HepG2 (cell line): ENCODE measurements around the gene DNAJC5. TPM values are rescaled to one million over a fixed set of nuclear protein-coding genes. Genes with fewer than 3 reads are reported as not detected.
A peak's percentile ranks its signal among the peaks of the same experiment; 100 is the strongest.

ENCODE experiments used
- ATAD3A ChIP-seq: sonication (generic); formaldehyde crosslinking; IDR thresholded peaks from 2 replicates; pipeline ENCODE4 v1.4.0; 2020; ENCODE audit warnings: missing genetic modification reagents
- CBFB ChIP-seq: sonication (generic); formaldehyde crosslinking; IDR thresholded peaks from 2 replicates; pipeline ENCODE4 v1.4.0; 2020; ENCODE audit warnings: missing genetic modification reagents
- HES4 ChIP-seq: sonication (generic); formaldehyde crosslinking; IDR thresholded peaks from 2 replicates; pipeline ENCODE4 v1.9.0; 2021; ENCODE audit warnings: mild to moderate bottlenecking, missing genetic modification reagents, borderline replicate concordance
- HOXA7 ChIP-seq: sonication (generic); formaldehyde crosslinking; IDR thresholded peaks from 2 replicates; pipeline ENCODE4 v1.8.1; 2022; ENCODE audit warnings: mild to moderate bottlenecking, missing genetic modification reagents, moderate library complexity
- MBD4 ChIP-seq: IDR thresholded peaks from 2 replicates; pipeline ENCODE4 v1.6.1; 2012; ENCODE audit warnings: low read length, inconsistent platforms, borderline replicate concordance
- NFE2L2 ChIP-seq: fragments of 150-350 bp; IDR thresholded peaks from 2 replicates; pipeline ENCODE4 v1.6.1; 2014; ENCODE audit warnings: low read length
- NFIB ChIP-seq: sonication (generic); formaldehyde crosslinking; IDR thresholded peaks from 2 replicates; pipeline ENCODE4 v1.9.0; 2021; ENCODE audit warnings: missing genetic modification reagents, mild to moderate bottlenecking, borderline replicate concordance
- NFRKB ChIP-seq: fragments of 450-650 bp; IDR thresholded peaks from 2 replicates; pipeline ENCODE4 v1.6.1; 2017
- POLR2A ChIP-seq, 2 experiments: IDR thresholded peaks; 2 replicates each; pipeline ENCODE4 v1.6.1; 2011; ENCODE audit warnings: low read depth in 2 of 2, low read length in 2 of 2, mild to moderate bottlenecking in 1 of 2, moderate library complexity in 1 of 2; ENCODE audit not compliant: insufficient read depth in 1 of 2
- POLR2G ChIP-seq: fragments of 200-400 bp; formaldehyde crosslinking; IDR thresholded peaks from 2 replicates; pipeline ENCODE4 v1.6.1; 2018; ENCODE audit warnings: mild to moderate bottlenecking, low read depth, low read length, moderate library complexity
- RAD21 ChIP-seq: fragments of 450-650 bp; formaldehyde crosslinking; IDR thresholded peaks from 2 replicates; pipeline ENCODE4 v1.5.0; 2020; ENCODE audit warnings: mild to moderate bottlenecking
- RBFOX2 ChIP-seq: fragments of 200-400 bp; formaldehyde crosslinking; IDR thresholded peaks from 2 replicates; pipeline ENCODE4 v1.6.1; 2017; ENCODE audit warnings: low read depth, mild to moderate bottlenecking, low read length
- RBM22 ChIP-seq: fragments of 200-400 bp; formaldehyde crosslinking; optimal IDR thresholded peaks from 2 replicates; pipeline ENCODE3; 2017; ENCODE audit warnings: mild to moderate bottlenecking, low read length, moderate library complexity
- RNF2 ChIP-seq: fragments of 450-650 bp; conservative IDR thresholded peaks from 2 replicates; pipeline ENCODE4 v1.6.1; 2016; ENCODE audit warnings: low read depth
- TFE3 ChIP-seq: IDR thresholded peaks from 2 replicates; pipeline ENCODE4 v1.6.1; 2016
- ZFP41 ChIP-seq: sonication (generic); formaldehyde crosslinking; IDR thresholded peaks from 2 replicates; pipeline ENCODE4 v1.4.0; 2020; ENCODE audit warnings: mild to moderate bottlenecking, missing genetic modification reagents, borderline replicate concordance
- ZGPAT ChIP-seq: IDR thresholded peaks from 2 replicates; pipeline ENCODE4 v1.6.1; 2016; ENCODE audit warnings: mild to moderate bottlenecking
- ZNF230 ChIP-seq: sonication (generic); formaldehyde crosslinking; IDR thresholded peaks from 2 replicates; pipeline ENCODE4 v1.4.0; 2020; ENCODE audit warnings: mild to moderate bottlenecking, missing genetic modification reagents
- ZNF260 ChIP-seq: sonication (generic); formaldehyde crosslinking; IDR thresholded peaks from 2 replicates; pipeline ENCODE4 v1.4.0; 2020; ENCODE audit warnings: missing genetic modification reagents, low read depth, mild to moderate bottlenecking, borderline replicate concordance
- ZNF446 ChIP-seq: sonication (generic); formaldehyde crosslinking; IDR thresholded peaks from 2 replicates; pipeline ENCODE4 v1.5.0; 2020; ENCODE audit warnings: mild to moderate bottlenecking, missing genetic modification reagents
- ZNF552 ChIP-seq: sonication (generic); formaldehyde crosslinking; IDR thresholded peaks from 2 replicates; pipeline ENCODE4 v1.9.0; 2022; ENCODE audit warnings: missing genetic modification reagents, mild to moderate bottlenecking, borderline replicate concordance
- ZNF639 ChIP-seq: conservative IDR thresholded peaks from 2 replicates; pipeline ENCODE4 v1.6.1; 2018; ENCODE audit warnings: missing genetic modification reagents
- ZNF720 ChIP-seq: sonication (generic); formaldehyde crosslinking; IDR thresholded peaks from 2 replicates; pipeline ENCODE4 v1.4.0; 2020; ENCODE audit warnings: missing genetic modification reagents
- ZNF879 ChIP-seq: sonication (generic); formaldehyde crosslinking; IDR thresholded peaks from 2 replicates; pipeline ENCODE4 v1.8.1; 2023; ENCODE audit warnings: missing genetic modification reagents
- ZSCAN25 ChIP-seq: sonication (generic); formaldehyde crosslinking; IDR thresholded peaks from 2 replicates; pipeline ENCODE4 v1.8.0; 2022; ENCODE audit warnings: mild to moderate bottlenecking, missing genetic modification reagents
- polyA plus RNA-seq, 8 experiments: library from polyadenylated mRNA; depleted of rRNA in 3 of 8; stranded (reverse) in 7 of 8; unstranded in 1 of 8; fragments of >200 nt; fragmentation: Illumina TruSeq in 4 of 8; extraction: Trizol in 4 of 8; gene quantifications; 2 replicates each; pipeline versions ENCODE4 v1.2.1 to v1.2.3, GENCODE V29; 2011 to 2016; ENCODE audit warnings: low read depth in 4 of 8, missing spikeins in 1 of 8, mixed read lengths in 1 of 8; ENCODE audit not compliant: insufficient read depth in 1 of 8
- total RNA-seq, 5 experiments: library from RNA; depleted of rRNA; stranded (reverse); fragments of >200 nt; fragmentation: Illumina TruSeq; extraction: Trizol; gene quantifications; 2 replicates each; pipeline ENCODE4 v1.2.3, GENCODE V29; 2016; ENCODE audit warnings: low read depth in 1 of 5

DNAJC5 gene
- total and polyA plus RNA-seq, 2 of the 13 experiments (the other 11 are each of a cell fraction or from before 2014, with no cell fraction given): 42.8 to 64.5 TPM

DNA sequence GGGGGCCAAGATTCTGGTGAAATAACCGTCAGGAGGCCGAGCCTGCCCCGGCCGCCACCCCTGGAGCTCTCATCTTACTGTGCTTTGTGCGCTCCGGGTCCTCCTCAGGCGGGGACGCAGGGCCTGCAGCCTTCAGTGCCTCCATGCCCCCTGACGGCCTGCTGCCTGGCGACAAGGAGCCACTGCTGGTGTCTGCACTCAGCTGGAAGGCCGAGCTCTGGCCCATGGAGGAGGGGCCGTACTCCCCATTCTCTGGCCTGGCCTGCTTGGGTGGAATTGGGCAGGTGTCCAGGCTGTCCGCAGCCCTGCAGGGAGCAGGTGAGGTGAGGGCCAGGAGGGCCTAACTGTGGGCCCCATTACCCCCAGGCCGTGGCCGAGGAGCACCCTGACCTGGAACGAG, 69.5 kb downstream of the DNAJC5 start (continued):
- TF ChIP-seq ZGPAT (CRISPR knock-in tag) (no peak), ZNF552 (CRISPR knock-in tag) (no peak), ZNF639 (CRISPR knock-in tag) (no peak), RBM22 (peak; percentile 66), NFIB (CRISPR knock-in tag) (no peak), POLR2G (peak; percentile 33; the same call in 1 of the 2 replicates), MBD4 (no peak), ZSCAN25 (CRISPR knock-in tag) (no peak), TFE3 (no peak), ZNF230 (no peak), HES4 (no peak), RAD21 (CRISPR knock-in tag) (no peak), ATAD3A (CRISPR knock-in tag) (no peak), ZNF879 (CRISPR knock-in tag) (no peak), RNF2 (no peak), ZFP41 (CRISPR knock-in tag) (no peak), NFRKB (no peak), HOXA7 (CRISPR knock-in tag) (no peak), ZNF720 (CRISPR knock-in tag) (no peak), RBFOX2 (peak; percentile 76), ZNF260 (no peak), ZNF446 (CRISPR knock-in tag) (0 out of 2 replicates have a peak, but pooled peaks have one; percentile 27), NFE2L2 (no peak), POLR2A (IDR thresholded peaks at IDR 0.05; ENCODE audit: insufficient read depth in 1 of 2, low read depth in 2 of 2, low read length in 2 of 2) (peak in 1 of 2 experiments; percentile 20; a peak in 1 of 4 replicates), CBFB (CRISPR knock-in tag) (no peak)
